H1 (cell line): ENCODE measurements around the gene STK11. TPM values are rescaled to one million over a fixed set of nuclear protein-coding genes. Genes with fewer than 3 reads are reported as not detected.

Source experiments
- CTCF ChIA-PET: fragments of 300-600 bp; sonication (Branson Sonifier 250); formaldehyde crosslinking; loops from one replicate; lab custom pipeline; 2021; ENCODE audit not compliant: partially characterized antibody; lab: Charles Lee
- POLR2A ChIA-PET: fragments of 300-600 bp; sonication (Branson Sonifier 250); formaldehyde crosslinking; loops from one replicate; lab custom pipeline; 2021; ENCODE audit warnings: inconsistent platforms; ENCODE audit not compliant: partially characterized antibody; lab: Charles Lee
- DNase-seq, 2 experiments: peaks; one replicate each; pipeline versions ENCODE4 v3.0.0 to v3.0.0-alpha.2; 2010 to 2022; ENCODE audit warnings: low spot score in 2 of 2, low read depth in 1 of 2, mixed read lengths in 1 of 2
- FAIRE-seq: peaks from 2 replicates; lab custom pipeline; 2011; peaks lifted over from hg19 to GRCh38; lab: Jason Lieb, UNC
- H2AFZ ChIP-seq: 2 replicates; pipeline ENCODE4 v1.8.1; 2012; ENCODE audit warnings: low read length, inconsistent platforms
- H2AK5ac ChIP-seq: 2 replicates; pipeline ENCODE4 v1.6.1; 2013; ENCODE audit warnings: low read depth, low read length
- H2BK120ac ChIP-seq: replicated peaks from 2 replicates; pipeline ENCODE3; 2013; ENCODE audit warnings: low read depth, low read length, inconsistent platforms
- H2BK12ac ChIP-seq: 2 replicates; pipeline ENCODE4 v1.6.1; 2013; ENCODE audit warnings: low read depth, low read length
- H2BK15ac ChIP-seq: 2 replicates; pipeline ENCODE4 v1.6.1; 2013; ENCODE audit warnings: low read length
- H2BK20ac ChIP-seq: 2 replicates; pipeline ENCODE4 v1.6.1; 2013; ENCODE audit warnings: low read length
- H2BK5ac ChIP-seq: 2 replicates; pipeline ENCODE4 v1.6.1; 2013; ENCODE audit warnings: low read depth, low read length
- H3K14ac ChIP-seq: 2 replicates; pipeline ENCODE4 v1.6.1; 2013; ENCODE audit warnings: inconsistent platforms; ENCODE audit not compliant: insufficient read length
- H3K18ac ChIP-seq: 2 replicates; pipeline ENCODE4 v1.6.1; 2013; ENCODE audit warnings: low read length; ENCODE audit errors: extremely low read depth
- H3K23ac ChIP-seq: 2 replicates; pipeline ENCODE4 v1.6.1; 2013; ENCODE audit warnings: inconsistent platforms; ENCODE audit not compliant: insufficient read length
- H3K23me2 ChIP-seq: 2 replicates; pipeline ENCODE4 v1.6.1; 2013; ENCODE audit warnings: low read depth, low read length
- H3K27ac ChIP-seq: 2 replicates; pipeline ENCODE4 v1.6.1; 2011; ENCODE audit warnings: low read depth, low read length, inconsistent platforms
- H3K27me3 ChIP-seq, 4 experiments: replicated peaks in 1 of 4; 1 replicate in 1 of 4; 2 replicates in 3 of 4; pipeline versions ENCODE4 v1.6.1 to v1.8.1; 2011 to 2013; ENCODE audit warnings: low read length in 3 of 4, mild to moderate bottlenecking in 3 of 4, inconsistent platforms in 2 of 4, mixed read lengths in 2 of 4, moderate library complexity in 1 of 4; ENCODE audit not compliant: control insufficient read depth in 3 of 4, insufficient read depth in 3 of 4; ENCODE audit errors: extremely low read depth in 1 of 4
- H3K36me3 ChIP-seq, 4 experiments: 2 replicates each; pipeline versions ENCODE4 v1.6.1 to v1.8.1; 2011 to 2013; ENCODE audit warnings: mild to moderate bottlenecking in 4 of 4, low read length in 3 of 4, moderate library complexity in 2 of 4, control low read depth in 1 of 4, inconsistent platforms in 1 of 4; ENCODE audit not compliant: insufficient read depth in 4 of 4, control insufficient read depth in 2 of 4
- H3K4ac ChIP-seq: replicated peaks from 2 replicates; pipeline ENCODE3; 2013; ENCODE audit warnings: low read length, low read depth, mixed read lengths, inconsistent platforms; ENCODE audit not compliant: insufficient read length
- H3K4me1 ChIP-seq, 4 experiments: replicated peaks in 1 of 4; 1 replicate in 1 of 4; 2 replicates in 3 of 4; pipeline versions ENCODE4 v1.6.1 to v1.8.1; 2011 to 2013; ENCODE audit warnings: low read length in 3 of 4, inconsistent platforms in 2 of 4, mixed read lengths in 1 of 4; ENCODE audit not compliant: insufficient read depth in 4 of 4, control insufficient read depth in 3 of 4
- H3K4me2 ChIP-seq, 2 experiments: 2 replicates each; pipeline versions ENCODE4 v1.6.1 to v1.8.1; 2011 to 2013; ENCODE audit warnings: low read depth in 2 of 2, low read length in 2 of 2, control low read depth in 1 of 2, inconsistent platforms in 1 of 2, mild to moderate bottlenecking in 1 of 2; ENCODE audit not compliant: insufficient read depth in 1 of 2
- H3K4me3 ChIP-seq, 4 experiments: fragments of 200-600, 300-600 bp in 1 of 4; sonication (generic), shearing (Covaris generic), sonication (Bioruptor Twin) in 1 of 4; 2 replicates each; pipeline versions ENCODE4 v1.5.1 to v1.8.1; 2011 to 2016; ENCODE audit warnings: low read length in 4 of 4, low read depth in 3 of 4, control low read depth in 2 of 4, inconsistent platforms in 2 of 4, mild to moderate bottlenecking in 2 of 4, mixed read lengths in 1 of 4, moderate library complexity in 1 of 4; ENCODE audit not compliant: insufficient read depth in 2 of 4; ENCODE audit errors: extremely low read depth in 1 of 4
- H3K56ac ChIP-seq: replicated peaks from 2 replicates; pipeline ENCODE3; 2013; ENCODE audit warnings: low read depth, mild to moderate bottlenecking, mixed read lengths, low read length, inconsistent platforms; ENCODE audit not compliant: insufficient read length
- H3K79me1 ChIP-seq: 2 replicates; pipeline ENCODE4 v1.6.1; 2013; ENCODE audit warnings: low read depth, low read length, control low read depth
- H3K79me2 ChIP-seq, 2 experiments: 2 replicates each; pipeline versions ENCODE4 v1.6.1 to v1.8.1; 2012 to 2013; ENCODE audit warnings: low read length in 2 of 2, mild to moderate bottlenecking in 2 of 2, inconsistent platforms in 1 of 2; ENCODE audit not compliant: insufficient read depth in 2 of 2, control insufficient read depth in 1 of 2
- H3K9ac ChIP-seq, 4 experiments: replicated peaks in 1 of 4; 1 replicate in 1 of 4; 2 replicates in 3 of 4; pipeline versions ENCODE4 v1.6.1 to v1.8.1; 2011 to 2013; ENCODE audit warnings: low read depth in 3 of 4, low read length in 3 of 4, control low read depth in 2 of 4, mild to moderate bottlenecking in 2 of 4, moderate library complexity in 2 of 4, inconsistent platforms in 1 of 4; ENCODE audit errors: extremely low read depth in 1 of 4
- H3K9me3 ChIP-seq, 2 experiments: 2 replicates each; pipeline versions ENCODE4 v1.6.1 to v1.8.1; 2012 to 2013; ENCODE audit warnings: mild to moderate bottlenecking in 2 of 2, moderate library complexity in 2 of 2, control low read depth in 1 of 2, inconsistent platforms in 1 of 2, low read depth in 1 of 2, low read length in 1 of 2, mixed read lengths in 1 of 2; ENCODE audit not compliant: insufficient read depth in 2 of 2
- H4K20me1 ChIP-seq, 2 experiments: replicated peaks in 1 of 2; 2 replicates each; pipeline versions ENCODE3 to v1.8.1; 2011 to 2013; ENCODE audit warnings: inconsistent platforms in 2 of 2, low read length in 2 of 2, mild to moderate bottlenecking in 1 of 2; ENCODE audit not compliant: insufficient read depth in 2 of 2, control insufficient read depth in 1 of 2
- H4K5ac ChIP-seq: 2 replicates; pipeline ENCODE4 v1.6.1; 2013; ENCODE audit warnings: low read length, low read depth, mixed read lengths, inconsistent platforms; ENCODE audit not compliant: insufficient read length
- H4K8ac ChIP-seq: 2 replicates; pipeline ENCODE4 v1.8.0; 2013; ENCODE audit warnings: mild to moderate bottlenecking, moderate library complexity, low read length, inconsistent platforms; ENCODE audit not compliant: insufficient read depth; ENCODE audit errors: extremely low read depth
- H4K91ac ChIP-seq: replicated peaks from 2 replicates; pipeline ENCODE3; 2013; ENCODE audit warnings: low read length, mixed read lengths, inconsistent platforms; ENCODE audit not compliant: insufficient read length
- RBBP5 ChIP-seq: IDR thresholded peaks from 2 replicates; pipeline ENCODE4 v1.7.1; 2012; ENCODE audit warnings: low read depth, mild to moderate bottlenecking, inconsistent platforms, low read length, moderate library complexity, borderline replicate concordance
- WGBS, 2 experiments: shearing (Covaris generic) in 1 of 2; methylation state at CpG; one replicate each; pipeline versions ENCODE4 v1.1.6 to v1.1.7; 2013 to 2015; ENCODE audit warnings: low lambda C conversion rate in 2 of 2, mixed read lengths in 2 of 2, inconsistent platforms in 1 of 2, low coverage in 1 of 2, missing lambda C conversion rate in 1 of 2; ENCODE audit not compliant: insufficient replicate concordance in 2 of 2, insufficient coverage in 1 of 2, insufficient read length in 1 of 2; ENCODE audit errors: extremely low coverage in 1 of 2, missing lambda C conversion rate in 1 of 2; 5-methylcytosine and 5-hydroxymethylcytosine counted together
- polyA plus RNA-seq, 7 experiments: library from polyadenylated mRNA; depleted of rRNA in 3 of 7; stranded (reverse) in 5 of 7; unstranded in 2 of 7; fragments of >200 nt in 5 of 7; fragments of 200-250 nt in 2 of 7; gene quantifications; 1 replicate in 5 of 7; 2 replicates in 1 of 7; 4 replicates in 1 of 7; pipeline versions ENCODE4 v1.2.1 to v1.2.3, GENCODE V29; 2011 to 2013; ENCODE audit warnings: missing spikeins in 2 of 7, mixed read lengths in 2 of 7
- total RNA-seq: library from RNA; stranded (reverse); fragmentation: NEBNext Ultra II Directional; extraction: Animal tissue kit (Norgen Biotek cat#: 25700); gene quantifications from 2 replicates; pipeline ENCODE4 v1.2.1, GENCODE V29; 2021

The STK11 gene
- total and polyA plus RNA-seq, 2 of the 8 experiments (the other 6 are each of a cell fraction or from before 2014, with no cell fraction given) = 45.3 to 70.7 TPM

GRCh38 chr19:1274081-1274851 lies 68.7 kb downstream of the STK11 start:
- Histone ChIP-seq H2BK120ac (no peak overlapping the region), H2BK15ac (no peak overlapping the region), H4K5ac (no peak overlapping the region), H3K4ac (peak overlapping the region; percentile 33), H2BK5ac (peak overlapping the region; percentile 60; the same call in 1 of the 2 replicates), H3K14ac (no peak overlapping the region), H3K9me3 (no peaks in the 10 kb centered on the region), H3K23ac (no peak overlapping the region), H3K18ac (no peak overlapping the region), H3K36me3 (peaks cover 33 to 47% (median 43%) of the 10 kb centered on the region in 4 experiments), H3K79me1 (peaks cover 22% of the 10 kb centered on the region), H4K20me1 (peaks cover 7 to 28% of the 10 kb centered on the region in 2 experiments), H2AFZ (no peak overlapping the region), H3K9ac (peak overlapping the region in 2 of 4 experiments; percentile 69 to 99; a peak in 5 of 7 replicates), H3K4me1 (peaks cover 4 to 26% (median 22%) of the 10 kb centered on the region in 4 experiments; a peak in 6 of 7 replicates), H3K4me2 (peak overlapping the region; percentile 80 to 90), H3K56ac (no peak overlapping the region), H3K27me3 (no peaks in the 10 kb centered on the region), H3K27ac (peak overlapping the region; percentile 75; the same call in 1 of the 2 replicates), H2BK20ac (no peak overlapping the region), H3K79me2 (peaks cover 5 to 38% of the 10 kb centered on the region in 2 experiments), H4K91ac (peak overlapping the region; percentile 53), H3K23me2 (peaks cover 18% of the 10 kb centered on the region; the same call in 1 of the 2 replicates), H4K8ac (peak overlapping the region; percentile 88; the same call in 1 of the 2 replicates), H2AK5ac (no peak overlapping the region), H3K4me3 (peak overlapping the region; percentile 77 to 82 (median 78); a peak in 7 of 8 replicates), H2BK12ac (no peak overlapping the region)
- ChIA-PET POLR2A (interaction anchor here (0.7 to 11.4 kb wide), 24 partner anchors 9 to 277 kb away, joined by 3 to 331 read pairs (median 4); partner anchors contain the start of genes ATP5F1D, CBARP and CIRBP), CTCF (interaction anchor here (1.3 to 3.1 kb wide), 3 partner anchors 13 to 30 kb away, joined by 5 to 29 read pairs (median 9); no protein-coding TSS in a partner anchor)
- WGBS, 2 experiments = 86% methylated on average over 30 of the region's 46 CpGs; no CpG with 5 or more reads in 1 of the 2 experiments
- no peak for DNase-seq
- no peak for FAIRE-seq
- TF ChIP-seq RBBP5 = 0 out of 2 replicates have a peak, but pooled peaks have one; percentile 10
